Aorta (tissue), 5 donors: Measurements from ENCODE around the gene ESF1. TPM values are rescaled to one million over a fixed set of nuclear protein-coding genes. Genes with fewer than 3 reads are reported as not detected.

Source experiments
- ATAC-seq: fragments of 200-7000 bp; cut with Tn5 transposase; one replicate; pipeline ENCODE4 v1.9.1; 2022; ENCODE audit warnings: moderate library complexity; ENCODE audit not compliant: low FRiP score
- DNase-seq, 2 donors: peaks; one replicate each; pipeline ENCODE4 v3.0.0-alpha.2; 2020
- H3K27ac ChIP-seq, 2 donors: one replicate each; pipeline ENCODE4 v1.5.1; 2013; ENCODE audit warnings: low read length in 2 of 2, mild to moderate bottlenecking in 2 of 2, moderate library complexity in 2 of 2, control low read depth in 1 of 2, inconsistent platforms in 1 of 2, low read depth in 1 of 2
- H3K27me3 ChIP-seq, 2 donors: one replicate each; pipeline ENCODE4 v1.6.1; 2013; ENCODE audit warnings: control low read depth in 1 of 2, low read length in 1 of 2, mild to moderate bottlenecking in 1 of 2, moderate library complexity in 1 of 2; ENCODE audit not compliant: insufficient read depth in 2 of 2, control insufficient read depth in 1 of 2
- H3K36me3 ChIP-seq, 2 donors: one replicate each; pipeline ENCODE4 v1.6.1; 2013; ENCODE audit warnings: control low read depth in 1 of 2, low read length in 1 of 2, mild to moderate bottlenecking in 1 of 2; ENCODE audit not compliant: insufficient read depth in 2 of 2, control insufficient read depth in 1 of 2
- H3K4me1 ChIP-seq, 2 donors: one replicate each; pipeline ENCODE4 v1.6.1; 2013; ENCODE audit warnings: low read length in 2 of 2, control low read depth in 1 of 2, mild to moderate bottlenecking in 1 of 2, moderate library complexity in 1 of 2; ENCODE audit not compliant: insufficient read depth in 2 of 2, control insufficient read depth in 1 of 2
- H3K4me3 ChIP-seq, 2 donors: one replicate each; pipeline ENCODE4 v1.5.1; 2013; ENCODE audit warnings: low read length in 2 of 2, control low read depth in 1 of 2, mild to moderate bottlenecking in 1 of 2
- H3K9me3 ChIP-seq: one replicate; pipeline ENCODE4 v1.6.1; 2013; ENCODE audit warnings: mild to moderate bottlenecking, low read length; ENCODE audit not compliant: control insufficient read depth
- WGBS, 2 donors: extraction: QIAGEN DNeasy Blood & Tissue Kit; methylation state at CpG; one replicate each; pipeline ENCODE4 v1.1.7; 2013; 5-methylcytosine and 5-hydroxymethylcytosine counted together
- intact Hi-C, 2 donors: fragments of 100-400 bp; cut with DNase I; formaldehyde crosslinking; loops; one replicate each; pipeline versions ENCODE4 v1.14.2 to v1.15.0; 2022
- polyA plus RNA-seq, 2 donors: library from polyadenylated mRNA; stranded (reverse); fragments of 200-250 nt; gene quantifications; one replicate each; pipeline ENCODE4 v1.2.3, GENCODE V29; 2013
- total RNA-seq, 2 donors: library from RNA; stranded (reverse); fragmentation: NEBNext Ultra II Directional; extraction: Animal tissue kit (Norgen Biotek cat#: 25700); gene quantifications; one replicate each; pipeline ENCODE4 v1.2.1, GENCODE V29; 2021
- donor health status: healthy with polysubstance abuse.
- donor health status: Bipolar disorder and iron deficiency.
- donor health status: DM: no; HTN: no; CAD: no.
- donor health status: DM: no; HTN: no; CAD: no.
- donor health status: DM: yes; HTN: yes; CAD: no.

The ESF1 gene
- total and polyA plus RNA-seq, 4 donors = 6.8 to 18.2 (median 14.3) TPM

GRCh38 chr20:13794667-13795066 is 9.9 kb upstream of the ESF1 start:
- no peak overlapping the region for H3K4me3 ChIP-seq
- 95 to 96% methylated on average over 6 of the region's 6 CpGs for WGBS, 2 donors
- ATAC-seq = no peak
- DNase-seq = no peak
- H3K4me1 ChIP-seq = peaks cover 2% of the 10 kb centered on the region in 2 donors
- peaks cover 5 to 7% of the 10 kb centered on the region in 2 donors for H3K36me3 ChIP-seq
- intact Hi-C loops = no loop called here
- no peaks in the 10 kb centered on the region for H3K9me3 ChIP-seq
- H3K27me3 ChIP-seq = no peaks in the 10 kb centered on the region
- no peak overlapping the region for H3K27ac ChIP-seq

GRCh38 chr20:13793001-13793400 is 8.3 kb upstream of the ESF1 start:
- 86 to 92% methylated on average over 1 of the region's 1 CpG for WGBS, 2 donors
- no peaks in the 10 kb centered on the region for H3K9me3 ChIP-seq
- intact Hi-C loops = no loop called here
- DNase-seq (no peak), ATAC-seq (no peak)
- H3K4me3 ChIP-seq = no peak overlapping the region
- peaks cover 2% of the 10 kb centered on the region in 2 donors for H3K4me1 ChIP-seq
- H3K36me3 ChIP-seq = peaks cover 5 to 7% of the 10 kb centered on the region in 2 donors
- no peak overlapping the region for H3K27ac ChIP-seq
- no peaks in the 10 kb centered on the region for H3K27me3 ChIP-seq

GRCh38 chr20:13791540-13792459 is 7.1 kb upstream of the ESF1 start:
- no peaks in the 10 kb centered on the region for H3K9me3 ChIP-seq
- 87 to 96% methylated on average over 2 of the region's 2 CpGs for WGBS, 2 donors
- no peak overlapping the region for H3K4me3 ChIP-seq
- intact Hi-C loops = no loop called here
- DNase-seq (no peak), ATAC-seq (no peak)
- H3K36me3 ChIP-seq = peaks cover 5 to 7% of the 10 kb centered on the region in 2 donors
- H3K4me1 ChIP-seq = peaks cover 2% of the 10 kb centered on the region in 2 donors
- no peak overlapping the region for H3K27ac ChIP-seq
- no peaks in the 10 kb centered on the region for H3K27me3 ChIP-seq

GRCh38 chr20:13790708-13791107 is 6.0 kb upstream of the ESF1 start:
- H3K9me3 ChIP-seq = no peaks in the 10 kb centered on the region
- H3K4me3 ChIP-seq = no peak overlapping the region
- ATAC-seq = no peak
- 87 to 96% methylated on average over 2 of the region's 2 CpGs for WGBS, 2 donors
- no peak for DNase-seq
- intact Hi-C loops = no loop called here
- peaks cover 2 to 8% of the 10 kb centered on the region in 2 donors for H3K4me1 ChIP-seq
- peaks cover 5 to 7% of the 10 kb centered on the region in 2 donors for H3K36me3 ChIP-seq
- H3K27ac ChIP-seq = no peak overlapping the region
- no peaks in the 10 kb centered on the region for H3K27me3 ChIP-seq

- no peaks in the 10 kb centered on the region for H3K9me3 ChIP-seq
- peaks cover 2 to 8% of the 10 kb centered on the region in 2 donors for H3K4me1 ChIP-seq
- DNase-seq (no peak), ATAC-seq (no peak)
- intact Hi-C loops = loop anchor here (5.0 to 10.0 kb wide), 2 partner anchors 464 to 671 kb away; no protein-coding TSS in a partner anchor
- H3K36me3 ChIP-seq = peaks cover 5 to 7% of the 10 kb centered on the region in 2 donors
- 4% methylated on average over 1 of the region's 1 CpG for WGBS, 2 donors
- H3K4me3 ChIP-seq = no peak overlapping the region
- no peaks in the 10 kb centered on the region for H3K27me3 ChIP-seq
- no peak overlapping the region for H3K27ac ChIP-seq
Measured at GRCh38 chr20:13788167-13788834, 3.6 kb upstream of the ESF1 start.

GRCh38 chr20:13786143-13786828 is 1.6 kb upstream of the ESF1 start:
- WGBS, 2 donors = 74 to 75% methylated on average over 8 of the region's 8 CpGs
- intact Hi-C loops = loop anchor here (5.0 to 10.0 kb wide), 2 partner anchors 461 to 669 kb away; no protein-coding TSS in a partner anchor
- Histone ChIP-seq H3K4me3 (peak overlapping the region; percentile 32 to 69), H3K9me3 (no peaks in the 10 kb centered on the region), H3K27me3 (no peaks in the 10 kb centered on the region), H3K36me3 (peaks cover 0 to 2% of the 10 kb centered on the region in 2 donors), H3K27ac (no peak overlapping the region), H3K4me1 (peaks cover 0 to 8% of the 10 kb centered on the region in 2 donors)
- DNase-seq (no peak), ATAC-seq (no peak)

- H3K27me3 ChIP-seq = no peaks in the 10 kb centered on the region
- 0% methylated on average over 26 of the region's 26 CpGs for WGBS, 2 donors
- intact Hi-C loops = loop anchor here in 1 of 2 donors (10.0 kb wide), 1 partner anchor 460 kb away; no protein-coding TSS in a partner anchor
- H3K27ac ChIP-seq = no peak overlapping the region
- ATAC-seq (peak; percentile 23), DNase-seq (peak in 1 of 2 donors; percentile 42)
- peaks cover 0 to 6% of the 10 kb centered on the region in 2 donors for H3K4me1 ChIP-seq
- H3K36me3 ChIP-seq = no peaks in the 10 kb centered on the region
- no peaks in the 10 kb centered on the region for H3K9me3 ChIP-seq
- H3K4me3 ChIP-seq = peak overlapping the region; percentile 38 to 69
Measured at GRCh38 chr20:13784271-13784892, 337 bp downstream of the ESF1 start.

- WGBS, 2 donors = 89 to 92% methylated on average over 13 of the region's 13 CpGs
- Histone ChIP-seq H3K4me3 (peak overlapping the region in 1 of 2 donors; percentile 14), H3K4me1 (peaks cover 0 to 6% of the 10 kb centered on the region in 2 donors), H3K27ac (no peak overlapping the region), H3K36me3 (no peaks in the 10 kb centered on the region), H3K27me3 (no peaks in the 10 kb centered on the region), H3K9me3 (no peaks in the 10 kb centered on the region)
- no peak for DNase-seq
- ATAC-seq = no peak
- intact Hi-C loops = loop anchor here in 1 of 2 donors (10.0 kb wide), 1 partner anchor 459 kb away; no protein-coding TSS in a partner anchor
Measured at GRCh38 chr20:13783528-13783927, 1.2 kb downstream of the ESF1 start.
